ENCODE measurements around the gene RSAD1. TPM values are rescaled to one million over a fixed set of nuclear protein-coding genes. Genes with fewer than 3 reads are reported as not detected.
"Not testable (repeated sequence)": the region's sequence is repeated elsewhere in the genome, so short reads cannot be mapped to it uniquely, and the experiment has no call there.

The RSAD1 gene
- total RNA-seq, 1 experiment from 2014 or later = 69.2 TPM

DNA sequence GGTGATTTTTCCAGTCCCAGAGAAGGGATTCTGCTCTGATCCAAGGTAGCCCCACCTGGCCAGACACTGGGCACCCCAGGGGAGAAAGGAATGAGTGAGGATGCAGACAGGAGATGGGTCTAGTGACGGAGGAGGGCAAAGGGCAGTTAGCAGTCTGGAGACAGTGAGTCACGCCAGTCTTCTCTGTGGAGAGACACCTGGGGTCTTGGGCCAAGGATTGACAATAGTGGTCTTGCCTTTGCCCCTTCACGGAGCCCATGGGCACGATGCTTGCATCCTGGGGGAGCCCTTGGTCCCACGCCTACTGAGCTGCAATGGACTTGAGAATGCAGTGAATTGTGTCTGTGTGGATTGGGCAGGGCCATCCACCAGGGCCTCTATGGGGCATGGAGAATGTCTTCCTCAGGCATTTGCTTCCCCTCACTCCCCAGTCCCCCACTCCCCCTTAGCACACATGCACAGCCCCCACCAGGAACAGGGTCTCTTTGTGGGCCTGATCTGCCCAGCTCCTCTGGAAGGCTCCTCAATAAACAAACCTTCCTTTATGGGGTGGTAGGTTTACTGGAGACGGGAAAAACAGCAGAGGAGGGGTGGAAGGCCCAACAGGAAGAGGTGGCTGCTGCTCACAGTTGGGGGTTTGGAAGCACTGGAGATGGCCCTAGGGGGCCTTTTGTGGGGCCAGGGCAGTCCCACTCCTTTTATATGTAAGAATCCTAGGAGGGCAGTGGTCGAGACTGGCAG, 11.4 kb upstream of the RSAD1 start:
- no peak for DNase-seq
- no peaks in the 10 kb centered on the region; the same call in 1 of the 2 replicates for H3K36me3 ChIP-seq
- no peaks in the 10 kb centered on the region for H3K27me3 ChIP-seq
- H3K9me3 ChIP-seq = no peaks in the 10 kb centered on the region
- no peak overlapping the region for H3K4me3 ChIP-seq

DNA sequence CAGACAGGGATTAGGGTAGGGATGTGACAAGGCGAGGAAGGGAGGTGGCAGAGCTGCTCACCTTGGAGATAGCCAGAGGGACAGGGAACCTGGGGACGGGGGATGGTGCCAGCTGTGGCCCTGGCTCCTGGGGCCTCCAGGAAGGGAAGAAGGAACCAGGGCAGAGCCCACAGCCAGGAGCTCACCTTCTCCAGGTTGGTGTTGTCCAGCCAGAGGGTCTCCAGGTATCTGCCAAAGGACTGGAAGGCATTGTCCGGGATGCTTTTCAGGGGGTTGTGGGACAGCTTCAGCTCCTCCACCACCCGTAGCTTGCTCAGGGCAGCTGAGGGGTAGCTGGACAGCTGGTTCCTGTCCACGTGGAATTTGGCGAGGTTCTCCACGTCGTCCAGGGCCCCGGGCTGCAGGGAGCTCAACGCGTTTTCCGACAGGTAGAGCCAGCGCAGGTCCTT, 10.8 kb upstream of the RSAD1 start:
- H3K9me3 ChIP-seq = no peaks in the 10 kb centered on the region
- no peaks in the 10 kb centered on the region for H3K27me3 ChIP-seq
- no peaks in the 10 kb centered on the region for H3K36me3 ChIP-seq
- no peak overlapping the region for H3K4me3 ChIP-seq
- DNase-seq = no peak

DNA sequence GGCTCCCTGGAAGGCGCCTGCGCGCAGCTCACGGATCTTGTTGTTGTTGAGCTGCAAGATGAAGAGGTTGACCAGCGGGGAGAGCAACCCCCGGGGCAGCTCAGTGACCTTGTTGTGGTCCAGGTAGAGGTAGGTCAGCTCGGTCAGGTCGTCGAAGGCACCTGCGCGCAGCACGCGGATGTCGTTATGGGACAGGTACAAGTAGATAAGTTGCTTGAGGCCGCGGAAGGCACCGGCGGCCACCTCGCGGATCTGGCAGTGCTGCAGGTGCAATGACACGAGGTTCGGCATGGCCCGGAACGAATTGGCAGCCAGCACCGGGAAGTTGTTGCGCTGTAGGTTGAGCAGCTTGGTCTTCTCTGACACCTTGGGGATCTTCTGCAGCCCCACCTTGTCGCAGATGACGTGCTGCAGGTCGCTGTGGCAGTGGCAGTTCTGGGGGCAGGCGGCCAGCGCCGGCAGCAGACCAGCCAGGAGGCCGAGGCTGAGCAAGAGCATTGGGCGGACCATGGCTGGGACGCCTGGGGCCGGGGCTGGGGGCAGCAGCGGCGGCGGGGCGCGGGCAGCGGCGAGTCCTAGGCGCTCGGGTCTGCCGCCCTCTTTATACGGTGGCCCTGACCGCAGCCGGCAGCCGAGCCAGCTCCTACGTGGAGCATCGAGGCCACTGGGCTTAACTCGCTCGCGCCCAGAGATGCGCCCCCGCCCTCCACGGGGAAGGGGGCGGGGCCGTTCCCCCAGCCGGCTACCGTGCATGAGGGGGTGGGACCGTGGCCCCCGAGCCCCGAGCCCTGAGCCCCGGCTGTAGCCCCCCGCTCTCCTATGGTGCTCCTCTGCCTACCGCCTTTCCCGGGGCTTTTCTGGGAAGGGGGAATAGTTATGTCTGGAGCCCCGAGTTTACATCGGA, 10.1 kb upstream of the RSAD1 start, which contains the start of gene CHAD:
TSS of gene CHAD (minus strand) at position 577 of the 904 bp plus-strand sequence. CDS start at position 510, 67 bp downstream.
- Histone ChIP-seq H3K9me3 (no peaks in the 10 kb centered on the region), H3K27me3 (no peaks in the 10 kb centered on the region), H3K4me3 (no peak within 1 kb of the TSS), H3K36me3 (no peaks in the 10 kb centered on the region; the same call in 1 of the 2 replicates)
- no peak for DNase-seq

DNA sequence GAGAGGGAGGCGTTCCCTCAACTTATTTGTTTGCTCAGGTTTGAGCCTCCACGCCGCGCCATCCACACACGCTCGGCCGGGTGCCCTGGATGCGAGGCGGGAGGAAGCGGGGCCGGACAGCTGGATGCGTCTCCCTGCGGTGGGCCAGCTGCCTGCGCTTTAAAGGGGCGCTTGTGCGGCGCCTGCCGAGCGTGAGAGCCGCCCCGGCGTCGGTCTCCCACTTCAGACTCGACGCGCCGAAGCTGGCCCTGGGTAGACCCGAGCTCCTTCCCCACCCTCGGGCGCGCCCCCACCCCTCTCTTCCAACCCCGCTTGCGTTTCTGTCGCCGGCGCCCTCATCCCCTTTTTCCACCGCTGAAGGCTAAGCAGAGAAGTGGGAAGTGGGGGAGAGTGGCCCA, 9.5 kb upstream of the RSAD1 start:
- H3K27me3 ChIP-seq = no peaks in the 10 kb centered on the region
- H3K36me3 ChIP-seq = no peaks in the 10 kb centered on the region; the same call in 1 of the 2 replicates
- no peaks in the 10 kb centered on the region for H3K9me3 ChIP-seq
- no peak for DNase-seq
- H3K4me3 ChIP-seq = no peak overlapping the region

DNA sequence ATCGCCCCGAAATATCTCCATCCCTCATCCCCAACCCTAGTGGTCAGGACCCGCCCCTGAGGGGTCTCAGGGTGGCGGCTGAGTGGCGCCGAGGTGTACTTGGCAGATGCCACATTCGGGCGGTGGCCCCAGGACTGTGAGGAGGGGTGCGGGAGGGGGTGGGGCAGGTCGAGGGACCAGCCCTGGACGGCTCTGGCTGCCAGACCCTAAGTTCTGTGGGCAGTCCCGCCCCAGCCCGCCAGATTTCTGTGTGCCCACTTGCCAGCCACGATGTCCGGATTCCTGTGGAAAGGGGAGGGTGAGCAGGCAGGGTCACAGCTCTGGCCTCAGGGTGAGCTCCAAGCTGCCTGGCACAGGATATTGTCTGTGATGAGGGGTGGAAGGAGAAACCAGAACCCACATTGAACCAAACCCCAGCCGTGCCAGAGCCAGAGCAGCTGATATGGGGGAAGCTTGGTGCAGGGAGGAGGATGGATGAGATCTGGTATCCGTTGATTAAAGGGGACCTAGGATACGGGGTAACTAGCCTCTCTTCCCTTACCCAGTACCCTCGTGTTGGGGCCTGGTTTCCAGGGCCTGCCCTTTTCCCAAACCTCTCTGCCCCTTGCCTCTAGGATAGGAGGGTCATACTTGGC, 8.9 kb upstream of the RSAD1 start:
- Histone ChIP-seq H3K9me3 (no peaks in the 10 kb centered on the region), H3K4me3 (no peak overlapping the region), H3K27me3 (no peaks in the 10 kb centered on the region)

DNA sequence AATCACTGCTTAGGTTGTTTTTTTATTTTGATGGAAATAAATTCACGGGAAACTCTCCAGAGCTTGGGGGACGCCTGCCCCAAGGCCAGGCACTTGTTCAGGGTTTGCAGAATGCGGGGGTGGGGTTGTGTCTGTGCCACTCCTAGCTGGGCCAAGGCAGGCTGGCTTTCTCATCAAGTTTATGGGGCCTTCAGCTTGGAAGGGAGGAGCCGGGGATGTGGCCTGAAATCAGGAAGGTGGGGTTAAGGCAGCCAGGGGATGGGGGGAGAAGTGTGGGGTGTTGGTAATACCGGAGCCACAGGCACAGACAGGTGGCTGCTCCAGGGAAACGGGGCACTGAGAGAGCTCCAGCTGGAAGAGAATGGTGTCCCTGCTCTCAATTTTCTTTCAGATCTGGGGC, 8.2 kb upstream of the RSAD1 start:
- Histone ChIP-seq H3K4me3 (no peak overlapping the region), H3K27me3 (no peaks in the 10 kb centered on the region), H3K36me3 (no peaks in the 10 kb centered on the region; the same call in none of the 2 replicates), H3K9me3 (no peaks in the 10 kb centered on the region)
- no peak for DNase-seq

More for the DNA sequence above, 8.9 kb upstream of the RSAD1 start:
- no peak for DNase-seq
- no peaks in the 10 kb centered on the region; the same call in 1 of the 2 replicates for H3K36me3 ChIP-seq

DNA sequence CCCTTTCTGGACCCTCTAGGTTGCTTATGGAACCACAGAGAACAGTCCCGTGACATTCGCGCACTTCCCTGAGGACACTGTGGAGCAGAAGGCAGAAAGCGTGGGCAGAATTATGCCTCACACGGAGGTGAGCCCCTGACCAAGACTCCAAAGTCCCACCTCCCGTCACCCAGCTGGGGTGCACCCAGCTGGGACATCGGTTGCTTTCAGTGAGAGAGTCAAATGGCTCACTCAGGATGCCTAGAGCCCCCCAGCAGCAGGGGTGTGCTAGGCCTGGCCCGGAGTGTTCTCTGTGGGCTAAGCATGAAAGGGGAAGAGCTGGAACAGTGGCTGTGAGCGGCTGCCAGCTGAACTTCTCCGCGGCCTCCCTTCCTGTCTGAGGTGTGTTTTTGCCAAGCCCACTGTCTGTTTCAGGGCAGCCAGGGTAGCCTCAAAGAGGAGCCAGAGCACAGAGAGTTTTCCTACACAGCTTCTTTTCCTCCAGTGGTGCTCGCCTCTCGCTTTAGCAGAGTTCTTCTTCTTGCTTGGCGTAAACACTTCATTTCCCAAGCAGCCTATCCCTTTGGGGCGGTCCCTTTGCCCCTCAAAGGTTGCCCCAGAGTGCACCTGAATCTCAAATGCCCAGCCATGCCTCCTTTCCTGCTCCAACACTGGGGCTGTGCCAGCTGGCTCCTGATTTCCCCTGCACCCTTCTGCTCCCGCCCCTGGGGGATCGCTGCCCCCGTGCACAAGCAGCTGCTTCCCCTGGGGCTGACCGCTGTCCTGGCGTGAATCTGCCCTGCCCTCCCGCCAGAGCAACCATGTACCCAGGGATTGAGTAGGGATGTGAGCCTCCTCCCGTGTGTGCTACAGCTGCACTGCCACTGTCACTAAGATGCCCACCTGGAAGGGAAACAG, 7.4 kb upstream of the RSAD1 start:
- H3K27me3 ChIP-seq = no peaks in the 10 kb centered on the region
- H3K9me3 ChIP-seq = no peaks in the 10 kb centered on the region
- DNase-seq = no peak
- no peaks in the 10 kb centered on the region; the same call in none of the 2 replicates for H3K36me3 ChIP-seq
- no peak overlapping the region for H3K4me3 ChIP-seq

DNA sequence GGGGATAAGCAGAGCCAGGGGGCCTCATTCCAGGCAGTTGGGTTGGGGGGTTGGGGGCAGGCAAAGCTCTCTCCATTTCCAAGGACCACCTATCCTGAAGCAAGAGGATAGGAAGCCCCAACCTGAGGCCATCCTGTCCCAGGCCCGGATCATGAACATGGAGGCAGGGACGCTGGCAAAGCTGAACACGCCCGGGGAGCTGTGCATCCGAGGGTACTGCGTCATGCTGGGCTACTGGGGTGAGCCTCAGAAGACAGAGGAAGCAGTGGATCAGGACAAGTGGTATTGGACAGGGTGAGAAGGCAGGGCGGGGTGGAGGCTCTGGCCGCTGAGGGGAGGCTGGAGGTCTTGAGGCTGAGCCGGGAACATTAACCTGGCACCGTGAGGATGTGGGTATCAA, 6.4 kb upstream of the RSAD1 start:
- DNase-seq = no peak
- Histone ChIP-seq H3K36me3 (no peaks in the 10 kb centered on the region; the same call in none of the 2 replicates), H3K4me3 (no peak overlapping the region), H3K9me3 (no peaks in the 10 kb centered on the region), H3K27me3 (no peaks in the 10 kb centered on the region)

DNA sequence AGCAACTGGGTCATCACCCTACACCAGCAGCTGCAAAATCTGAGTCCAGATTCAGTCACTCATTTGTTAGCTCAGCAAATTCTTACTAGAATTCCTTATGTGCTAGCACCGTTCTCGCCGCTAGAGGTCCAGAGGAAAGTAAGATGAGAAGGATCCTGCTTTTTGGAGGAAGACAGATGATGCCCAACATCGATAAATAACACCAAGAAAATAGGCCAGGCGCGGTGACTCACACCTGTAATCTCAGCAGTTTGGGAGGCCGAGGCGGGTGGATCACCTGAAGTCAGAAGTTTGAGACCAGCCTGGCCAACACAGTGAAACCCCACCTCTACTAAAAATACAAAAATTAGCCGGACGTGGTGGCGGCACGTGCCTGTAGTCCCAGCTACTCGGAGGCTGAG, 5.9 kb upstream of the RSAD1 start:
- not testable (repeated sequence) for H3K36me3 ChIP-seq, H3K9me3 ChIP-seq, H3K27me3 ChIP-seq, H3K4me3 ChIP-seq
- DNase-seq = peak; percentile 35

DNA sequence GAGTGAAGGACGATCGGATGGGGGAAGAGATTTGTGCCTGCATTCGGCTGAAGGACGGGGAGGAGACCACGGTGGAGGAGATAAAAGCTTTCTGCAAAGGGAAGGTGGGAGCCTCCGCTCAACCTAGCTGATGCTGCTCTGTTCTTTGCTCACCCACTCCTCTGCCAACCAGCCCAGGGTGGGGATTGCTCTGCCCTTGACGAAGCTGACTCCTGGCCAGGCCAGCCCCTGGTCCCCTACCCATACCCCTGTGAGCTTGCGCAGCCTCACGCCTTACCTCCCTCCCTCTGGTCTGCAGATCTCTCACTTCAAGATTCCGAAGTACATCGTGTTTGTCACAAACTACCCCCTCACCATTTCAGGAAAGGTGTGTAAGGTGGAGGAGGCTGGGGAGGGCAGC, 4.8 kb upstream of the RSAD1 start:
- DNase-seq = no peak
- Histone ChIP-seq H3K4me3 (no peak overlapping the region), H3K27me3 (no peaks in the 10 kb centered on the region), H3K9me3 (no peaks in the 10 kb centered on the region), H3K36me3 (no peaks in the 10 kb centered on the region; the same call in none of the 2 replicates)

DNA sequence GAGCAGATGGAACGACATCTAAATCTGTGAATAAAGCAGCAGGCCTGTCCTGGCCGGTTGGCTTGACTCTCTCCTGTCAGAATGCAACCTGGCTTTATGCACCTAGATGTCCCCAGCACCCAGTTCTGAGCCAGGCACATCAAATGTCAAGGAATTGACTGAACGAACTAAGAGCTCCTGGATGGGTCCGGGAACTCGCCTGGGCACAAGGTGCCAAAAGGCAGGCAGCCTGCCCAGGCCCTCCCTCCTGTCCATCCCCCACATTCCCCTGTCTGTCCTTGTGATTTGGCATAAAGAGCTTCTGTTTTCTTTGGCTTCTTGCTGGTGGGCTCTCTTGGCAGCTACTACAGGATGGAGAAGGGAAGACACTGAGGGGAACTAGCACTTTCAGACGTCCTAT, 4.1 kb upstream of the RSAD1 start:
- no peaks in the 10 kb centered on the region for H3K9me3 ChIP-seq
- H3K27me3 ChIP-seq = no peaks in the 10 kb centered on the region
- no peak for DNase-seq
- H3K4me3 ChIP-seq = no peak overlapping the region
- H3K36me3 ChIP-seq = peaks cover under 1% of the 10 kb centered on the region

DNA sequence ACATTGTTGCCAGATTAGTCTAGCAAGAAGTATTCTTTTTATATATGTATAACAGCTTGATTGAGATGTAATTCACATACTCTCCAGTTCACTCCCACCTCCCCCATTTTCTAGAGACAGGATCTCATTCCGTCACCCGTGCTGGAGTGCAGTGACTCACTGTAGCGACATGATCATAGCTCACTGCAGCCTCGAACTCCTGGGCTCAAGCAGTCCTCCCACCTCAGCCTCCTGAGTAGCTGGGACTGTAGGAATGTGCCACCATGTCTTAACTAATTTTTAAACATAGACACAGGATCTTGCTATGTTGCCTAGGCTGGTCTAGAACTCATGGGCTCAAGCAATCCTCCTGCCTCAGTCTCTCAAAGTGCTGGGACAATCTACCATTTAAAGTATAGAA, 3.3 kb upstream of the RSAD1 start:
- no peak for DNase-seq
- H3K27me3 ChIP-seq = no peaks in the 10 kb centered on the region
- H3K36me3 ChIP-seq = peaks cover 9% of the 10 kb centered on the region
- H3K4me3 ChIP-seq = no peak overlapping the region
- no peaks in the 10 kb centered on the region for H3K9me3 ChIP-seq

DNA sequence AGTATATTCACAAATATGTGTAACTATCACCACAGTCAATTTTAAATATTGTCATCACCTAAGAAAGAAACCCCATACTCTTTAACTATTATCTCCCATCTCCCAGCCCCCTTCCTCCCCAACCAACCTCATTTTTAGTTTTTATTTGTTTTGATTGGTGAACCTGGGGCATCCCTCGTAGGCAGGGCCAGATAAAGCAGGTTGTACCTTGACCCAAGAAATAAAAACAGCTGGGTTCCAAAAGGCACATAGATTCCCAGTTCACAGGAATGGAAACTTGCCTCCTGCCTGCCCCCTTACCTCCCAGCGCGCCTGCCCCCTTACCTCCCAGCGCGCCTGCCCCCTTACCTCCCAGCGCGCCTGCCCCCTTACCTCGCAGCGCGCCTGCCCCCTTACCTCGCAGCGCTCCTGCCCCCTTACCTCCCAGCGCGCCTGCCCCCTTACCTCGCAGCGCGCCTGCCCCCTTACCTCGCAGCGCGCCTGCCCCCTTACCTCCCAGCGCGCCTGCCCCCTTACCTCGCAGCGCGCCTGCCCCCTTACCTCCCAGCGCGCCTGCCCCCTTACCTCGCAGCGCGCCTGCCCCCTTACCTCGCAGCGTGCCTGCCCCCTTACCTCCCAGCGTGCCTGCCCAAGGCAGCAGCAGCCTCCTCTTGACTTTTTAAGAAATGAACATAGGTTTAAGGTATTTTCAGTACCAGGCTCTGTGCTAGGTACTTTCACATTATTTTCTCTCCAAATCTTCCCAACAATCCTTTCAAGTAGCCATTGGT, 2.7 kb upstream of the RSAD1 start:
- not testable (repeated sequence) for DNase-seq, H3K4me3 ChIP-seq, H3K27me3 ChIP-seq, H3K9me3 ChIP-seq
- H3K36me3 ChIP-seq = peaks cover 13% of the 10 kb centered on the region

DNA sequence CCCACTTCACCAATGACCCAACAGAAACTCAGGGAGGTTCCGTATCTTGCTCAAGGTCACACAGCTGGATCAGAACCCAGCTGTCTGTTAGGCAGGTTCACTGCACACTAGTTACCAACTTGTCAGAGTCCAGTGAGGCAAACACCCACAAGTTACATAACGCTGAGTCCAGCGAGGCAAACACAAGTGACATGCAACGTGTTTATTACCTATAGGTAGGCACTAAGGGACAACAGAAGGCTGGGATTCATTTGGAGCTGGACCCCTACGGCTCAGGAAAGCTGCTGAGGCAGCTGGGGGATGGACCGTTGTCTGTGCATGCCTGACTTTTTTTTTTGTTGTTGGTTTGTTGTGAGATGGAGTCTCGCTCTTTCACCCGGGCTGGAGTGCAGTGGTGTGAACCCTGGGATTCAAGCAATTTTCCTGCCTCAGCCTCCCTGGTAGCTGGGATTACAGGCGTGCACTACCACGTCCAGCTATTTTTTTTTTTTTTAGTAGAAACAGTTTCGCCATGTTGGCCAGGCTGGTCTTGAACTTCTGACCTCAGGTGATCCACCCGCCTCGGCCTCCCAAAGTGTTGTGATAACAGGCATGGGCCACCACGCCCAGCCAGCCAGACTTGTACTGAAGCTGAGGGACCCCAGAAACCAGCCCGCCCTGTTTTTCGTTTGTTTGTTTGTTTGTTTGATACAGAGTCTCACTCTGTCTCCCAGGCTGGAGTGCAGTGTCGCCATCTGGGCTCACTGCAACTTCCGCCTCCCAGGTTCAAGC, 1.9 kb upstream of the RSAD1 start:
- DNase-seq = no peak
- Histone ChIP-seq H3K9me3 (no peaks in the 10 kb centered on the region), H3K36me3 (peaks cover 15% of the 10 kb centered on the region), H3K27me3 (no peaks in the 10 kb centered on the region), H3K4me3 (no peak overlapping the region)

DNA sequence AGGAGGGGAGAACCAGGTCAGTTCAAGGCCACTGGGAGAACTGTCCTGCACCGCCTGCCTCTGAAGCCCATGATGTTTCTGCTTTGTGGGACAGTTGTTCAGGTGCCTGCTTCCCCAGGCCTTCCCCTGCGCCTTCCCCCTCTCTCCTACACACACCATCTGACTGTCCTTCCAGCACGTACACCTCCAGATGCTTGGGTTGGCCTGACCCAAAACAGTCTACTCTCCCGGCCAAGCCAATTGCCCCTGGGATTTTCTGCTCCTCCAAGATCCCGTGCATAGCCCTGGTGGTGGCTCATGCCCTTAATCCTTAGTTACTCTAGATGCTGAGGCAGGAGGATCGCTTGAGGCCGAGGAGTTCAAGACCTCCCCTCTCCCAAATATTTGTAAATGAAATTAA, 684 bp upstream of the RSAD1 start:
- no peak for DNase-seq
- Histone ChIP-seq H3K27me3 (no peaks in the 10 kb centered on the region), H3K36me3 (peaks cover 23% of the 10 kb centered on the region), H3K4me3 (peak overlapping the region; percentile 89), H3K9me3 (no peaks in the 10 kb centered on the region)

All from MG63 (cell line).